ENCODE data around the gene REXO1.
A peak's percentile ranks its signal among the peaks of the same experiment; 100 is the strongest.

REXO1 gene

DNA sequence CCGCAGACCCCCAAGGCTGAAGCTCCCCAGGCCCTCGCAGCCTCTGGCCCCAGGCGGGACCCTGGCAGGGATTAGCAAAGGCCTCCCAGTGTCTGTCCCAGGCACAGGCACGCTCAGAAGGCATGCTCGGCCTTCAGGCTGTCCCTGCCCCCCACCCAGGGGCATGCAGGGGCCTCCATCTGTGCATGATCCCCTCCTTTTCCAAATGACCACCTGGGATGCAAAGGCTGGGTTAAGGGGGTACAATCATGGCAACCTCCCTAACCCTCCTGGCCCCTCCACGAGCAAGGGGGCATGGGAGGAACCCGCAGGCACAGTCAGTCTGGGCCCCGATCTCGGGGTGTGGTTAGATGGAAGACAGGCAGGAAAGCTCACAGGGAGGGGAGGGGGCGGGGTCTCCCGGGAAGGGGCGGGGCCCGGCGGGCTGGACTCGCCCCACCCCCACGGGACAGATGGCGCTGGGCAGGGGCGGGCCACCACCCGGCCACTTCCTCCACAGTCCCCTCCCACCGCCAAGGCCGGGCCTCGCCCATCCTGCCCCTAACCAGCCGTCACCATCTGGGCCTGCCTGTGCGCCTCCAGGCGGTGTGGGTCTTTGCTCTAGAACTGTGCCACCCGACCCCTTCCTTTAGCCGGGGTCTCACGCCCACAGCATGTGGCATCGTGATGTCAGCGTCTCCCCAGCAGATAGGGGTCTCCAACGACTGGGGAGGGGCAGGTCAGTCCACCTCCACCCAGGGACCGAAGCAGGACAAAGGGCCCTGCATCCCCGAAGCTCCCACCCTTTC is 7.0 kb upstream of the REXO1 start (continued):
- TF ChIP-seq, protein P1, sequence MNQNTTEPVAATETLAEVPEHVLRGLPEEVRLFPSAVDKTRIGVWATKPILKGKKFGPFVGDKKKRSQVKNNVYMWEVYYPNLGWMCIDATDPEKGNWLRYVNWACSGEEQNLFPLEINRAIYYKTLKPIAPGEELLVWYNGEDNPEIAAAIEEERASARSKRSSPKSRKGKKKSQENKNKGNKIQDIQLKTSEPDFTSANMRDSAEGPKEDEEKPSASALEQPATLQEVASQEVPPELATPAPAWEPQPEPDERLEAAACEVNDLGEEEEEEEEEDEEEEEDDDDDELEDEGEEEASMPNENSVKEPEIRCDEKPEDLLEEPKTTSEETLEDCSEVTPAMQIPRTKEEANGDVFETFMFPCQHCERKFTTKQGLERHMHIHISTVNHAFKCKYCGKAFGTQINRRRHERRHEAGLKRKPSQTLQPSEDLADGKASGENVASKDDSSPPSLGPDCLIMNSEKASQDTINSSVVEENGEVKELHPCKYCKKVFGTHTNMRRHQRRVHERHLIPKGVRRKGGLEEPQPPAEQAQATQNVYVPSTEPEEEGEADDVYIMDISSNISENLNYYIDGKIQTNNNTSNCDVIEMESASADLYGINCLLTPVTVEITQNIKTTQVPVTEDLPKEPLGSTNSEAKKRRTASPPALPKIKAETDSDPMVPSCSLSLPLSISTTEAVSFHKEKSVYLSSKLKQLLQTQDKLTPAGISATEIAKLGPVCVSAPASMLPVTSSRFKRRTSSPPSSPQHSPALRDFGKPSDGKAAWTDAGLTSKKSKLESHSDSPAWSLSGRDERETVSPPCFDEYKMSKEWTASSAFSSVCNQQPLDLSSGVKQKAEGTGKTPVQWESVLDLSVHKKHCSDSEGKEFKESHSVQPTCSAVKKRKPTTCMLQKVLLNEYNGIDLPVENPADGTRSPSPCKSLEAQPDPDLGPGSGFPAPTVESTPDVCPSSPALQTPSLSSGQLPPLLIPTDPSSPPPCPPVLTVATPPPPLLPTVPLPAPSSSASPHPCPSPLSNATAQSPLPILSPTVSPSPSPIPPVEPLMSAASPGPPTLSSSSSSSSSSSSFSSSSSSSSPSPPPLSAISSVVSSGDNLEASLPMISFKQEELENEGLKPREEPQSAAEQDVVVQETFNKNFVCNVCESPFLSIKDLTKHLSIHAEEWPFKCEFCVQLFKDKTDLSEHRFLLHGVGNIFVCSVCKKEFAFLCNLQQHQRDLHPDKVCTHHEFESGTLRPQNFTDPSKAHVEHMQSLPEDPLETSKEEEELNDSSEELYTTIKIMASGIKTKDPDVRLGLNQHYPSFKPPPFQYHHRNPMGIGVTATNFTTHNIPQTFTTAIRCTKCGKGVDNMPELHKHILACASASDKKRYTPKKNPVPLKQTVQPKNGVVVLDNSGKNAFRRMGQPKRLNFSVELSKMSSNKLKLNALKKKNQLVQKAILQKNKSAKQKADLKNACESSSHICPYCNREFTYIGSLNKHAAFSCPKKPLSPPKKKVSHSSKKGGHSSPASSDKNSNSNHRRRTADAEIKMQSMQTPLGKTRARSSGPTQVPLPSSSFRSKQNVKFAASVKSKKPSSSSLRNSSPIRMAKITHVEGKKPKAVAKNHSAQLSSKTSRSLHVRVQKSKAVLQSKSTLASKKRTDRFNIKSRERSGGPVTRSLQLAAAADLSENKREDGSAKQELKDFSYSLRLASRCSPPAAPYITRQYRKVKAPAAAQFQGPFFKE (tag by site-specific recombination; IDR thresholded peaks at IDR 0.05; ENCODE audit: borderline replicate concordance), result no peak
- TF ChIP-seq GLIS2 (tag by site-specific recombination; IDR thresholded peaks at IDR 0.05), result peak; percentile 71
- no peak for TF ChIP-seq ZNF768 (tag by site-specific recombination; IDR thresholded peaks at IDR 0.05)
- no peak for TF ChIP-seq TRIM28 (IDR thresholded peaks at IDR 0.05; ENCODE audit: borderline replicate concordance, low read length)
- no peak for TF ChIP-seq ZNF660 (tag by site-specific recombination; IDR thresholded peaks at IDR 0.05)
- peak; percentile 51; the same call in 1 of the 2 replicates for TF ChIP-seq HIC1 (tag by site-specific recombination; IDR thresholded peaks at IDR 0.05)
- peak; percentile 58; the same call in 1 of the 2 replicates for TF ChIP-seq ZBTB48 (tag by site-specific recombination; IDR thresholded peaks at IDR 0.05)
- peak; percentile 64 for TF ChIP-seq KLF16 (tag by site-specific recombination; IDR thresholded peaks at IDR 0.05)
- no peak for TF ChIP-seq ZNF670 (tag by site-specific recombination; IDR thresholded peaks at IDR 0.05; ENCODE audit: low read depth)
- no peak for TF ChIP-seq MZF1 (tag by site-specific recombination; IDR thresholded peaks at IDR 0.05; ENCODE audit: borderline replicate concordance)
- no peak for TF ChIP-seq GLI2 (tag by site-specific recombination; IDR thresholded peaks at IDR 0.05; ENCODE audit: borderline replicate concordance, low read depth)
- peak; percentile 79 for TF ChIP-seq SP3 (tag by site-specific recombination; IDR thresholded peaks at IDR 0.05)
- no peak for TF ChIP-seq ZNF610 (tag by site-specific recombination; IDR thresholded peaks at IDR 0.05; ENCODE audit: borderline replicate concordance)
- TF ChIP-seq ZNF280C (tag by site-specific recombination; IDR thresholded peaks at IDR 0.05), result no peak
- TF ChIP-seq ZNF629 (tag by site-specific recombination; IDR thresholded peaks at IDR 0.05), result no peak
- no peak for TF ChIP-seq ZNF48 (tag by site-specific recombination; IDR thresholded peaks at IDR 0.05)
- no peak for TF ChIP-seq ZNF133 (tag by site-specific recombination; IDR thresholded peaks at IDR 0.05)

Measured in HEK293 (cell line).